GM23338 (cell line): Measurements from ENCODE around the gene UBE2K. TPM values are rescaled to one million over a fixed set of nuclear protein-coding genes. Genes with fewer than 3 reads are reported as not detected.

Experiments used
- ATAC-seq: fragments of 200-7000 bp; cut with Tn5 transposase; 3 replicates; pipeline ENCODE4 v1.9.1; 2020
- DNase-seq: peaks from one replicate; pipeline ENCODE4 v3.0.0-alpha.2; 2015; ENCODE audit warnings: low spot score
- H2AFZ ChIP-seq: fragments of 200-600 bp; sonication (generic); 2 replicates; pipeline ENCODE4 v1.8.0; 2016; ENCODE audit warnings: antibody characterized with exemption, mild to moderate bottlenecking, moderate library complexity
- H3F3A ChIP-seq: fragments of 200-600 bp; sonication (generic); replicated peaks from 2 replicates; pipeline ENCODE4 v1.8.0; 2017; ENCODE audit warnings: antibody characterized with exemption, mixed run types, low read depth
- H3K27ac ChIP-seq: fragments of 200-600 bp; sonication (generic); 2 replicates; pipeline ENCODE4 v1.6.1; 2016; ENCODE audit warnings: low read depth
- H3K27me3 ChIP-seq: fragments of 200-600 bp; sonication (generic); 2 replicates; pipeline ENCODE4 v1.8.0; 2016; ENCODE audit warnings: mild to moderate bottlenecking, mixed run types, moderate library complexity; ENCODE audit not compliant: insufficient read depth
- H3K36me3 ChIP-seq: fragments of 200-600 bp; sonication (generic); 2 replicates; pipeline ENCODE4 v1.8.0; 2016; ENCODE audit warnings: mild to moderate bottlenecking; ENCODE audit not compliant: insufficient read depth
- H3K4me1 ChIP-seq: fragments of 200-600 bp; sonication (generic); 2 replicates; pipeline ENCODE4 v1.8.0; 2016; ENCODE audit warnings: mild to moderate bottlenecking, moderate library complexity; ENCODE audit not compliant: insufficient read depth
- H3K4me2 ChIP-seq: fragments of 200-600 bp; sonication (generic); 2 replicates; pipeline ENCODE4 v1.7.1; 2017; ENCODE audit warnings: mixed run types
- H3K4me3 ChIP-seq: fragments of 200-600 bp; sonication (generic); 2 replicates; pipeline ENCODE4 v1.6.1; 2016; ENCODE audit warnings: mixed run types
- H3K79me2 ChIP-seq: fragments of 200-600 bp; sonication (generic); replicated peaks from 2 replicates; pipeline ENCODE4 v1.8.0; 2017; ENCODE audit warnings: mild to moderate bottlenecking; ENCODE audit not compliant: insufficient read depth
- H3K9me2 ChIP-seq: fragments of 200-600 bp; sonication (generic); 2 replicates; pipeline ENCODE4 v1.8.0; 2017; ENCODE audit not compliant: insufficient read depth
- H4K20me1 ChIP-seq: fragments of 200-600 bp; sonication (generic); replicated peaks from 2 replicates; pipeline ENCODE4 v1.8.0; 2017; ENCODE audit warnings: mild to moderate bottlenecking; ENCODE audit not compliant: insufficient read depth
- H3K27ac Mint-ChIP-seq: 2 replicates; pipeline ENCODE4 v1.8.0; 2020; ENCODE audit warnings: inconsistent platforms, mild to moderate bottlenecking, moderate library complexity, mixed read lengths
- H3K27me3 Mint-ChIP-seq: 3 replicates; pipeline ENCODE4 v1.8.0; 2022; ENCODE audit warnings: low read depth, mild to moderate bottlenecking, moderate library complexity, mixed read lengths, inconsistent platforms; ENCODE audit not compliant: insufficient read depth, poor library complexity
- H3K36me3 Mint-ChIP-seq: 3 replicates; pipeline ENCODE4 v1.8.0; 2021; ENCODE audit warnings: low read depth, mild to moderate bottlenecking, inconsistent platforms, moderate library complexity, mixed read lengths
- H3K4me1 Mint-ChIP-seq: 3 replicates; pipeline ENCODE4 v1.8.0; 2020; ENCODE audit warnings: mild to moderate bottlenecking, inconsistent platforms, mixed read lengths
- H3K4me3 Mint-ChIP-seq: 3 replicates; pipeline ENCODE4 v1.8.0; 2021; ENCODE audit warnings: moderate library complexity, mild to moderate bottlenecking, inconsistent platforms, mixed read lengths
- H3K9me3 Mint-ChIP-seq: 3 replicates; pipeline ENCODE4 v1.8.0; 2020; ENCODE audit warnings: moderate library complexity, mild to moderate bottlenecking, inconsistent platforms, mixed read lengths
- CREB1 ChIP-seq: fragments of 250-450 bp; sonication (Bioruptor Pico); IDR thresholded peaks from 2 replicates; pipeline ENCODE4 v1.5.0; 2020; ENCODE audit warnings: low read depth, mild to moderate bottlenecking, moderate library complexity
- EZH2phosphoT487 ChIP-seq: fragments of 200-600 bp; sonication (generic); IDR thresholded peaks from one replicate; pipeline ENCODE4 v1.8.1; 2018; ENCODE audit warnings: antibody characterized with exemption; ENCODE audit not compliant: unreplicated experiment
- JUNB ChIP-seq: IDR thresholded peaks from one replicate; pipeline ENCODE4 v1.6.1; 2016; ENCODE audit warnings: antibody characterized with exemption; ENCODE audit not compliant: unreplicated experiment
- NANOG ChIP-seq: IDR thresholded peaks from 2 replicates; pipeline ENCODE4 v1.6.1; 2016; ENCODE audit warnings: antibody characterized with exemption, borderline replicate concordance
- STAT1 ChIP-seq: IDR thresholded peaks from one replicate; pipeline ENCODE4 v1.6.1; 2016; ENCODE audit warnings: antibody characterized with exemption; ENCODE audit not compliant: unreplicated experiment
- ZNF114 ChIP-seq: fragments of 250-450 bp; sonication (Bioruptor Pico); IDR thresholded peaks from 2 replicates; pipeline ENCODE4 v1.5.0; 2020; ENCODE audit warnings: mild to moderate bottlenecking, moderate library complexity
- ZNF331 ChIP-seq: fragments of 250-450 bp; sonication (Bioruptor Pico); IDR thresholded peaks from 2 replicates; pipeline ENCODE4 v1.5.0; 2020; ENCODE audit warnings: low read depth, mild to moderate bottlenecking, moderate library complexity
- polyA plus RNA-seq: library from polyadenylated mRNA; unstranded; fragments of >200 nt; fragmentation: Nextera tagmentation; extraction: Ambion mirVana; gene quantifications from 2 replicates; pipeline ENCODE4 v1.2.1, GENCODE V29; 2016
- total RNA-seq: library from RNA; depleted of rRNA; stranded (reverse); fragments of >200 nt; shearing (Covaris generic); gene quantifications from 2 replicates; pipeline ENCODE4 v1.2.3, GENCODE V29; 2014
- TF ChIP-seq, protein P1 (sequence below): fragments of 250-450 bp; sonication (Bioruptor Pico); IDR thresholded peaks from 2 replicates; pipeline ENCODE4 v1.5.0; 2020; ENCODE audit warnings: mild to moderate bottlenecking, moderate library complexity

UBE2K gene
- total and polyA plus RNA-seq, 2 experiments from 2014 or later, result 97.7 to 207 TPM

DNA sequence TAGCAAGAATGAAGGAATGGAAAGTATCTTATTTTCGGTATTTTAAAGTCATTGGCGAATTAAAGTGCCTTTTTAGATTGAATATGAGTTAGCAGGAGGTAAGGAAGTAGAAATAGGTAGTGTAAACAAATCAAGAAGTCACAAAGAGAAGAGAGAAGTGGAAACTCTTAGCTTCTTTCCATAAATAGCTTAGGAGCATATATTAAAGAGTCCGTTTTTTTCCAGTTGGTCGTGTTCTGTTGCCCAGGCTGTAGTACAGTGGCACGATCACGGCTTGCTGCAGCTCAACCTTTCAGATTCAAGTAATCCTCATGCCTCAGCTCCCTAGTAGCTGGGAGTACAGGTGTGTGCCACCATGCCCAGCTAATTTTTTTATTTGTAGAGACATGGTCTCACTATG is 56.4 kb downstream of the UBE2K start (continued):
- TF ChIP-seq, protein P1, sequence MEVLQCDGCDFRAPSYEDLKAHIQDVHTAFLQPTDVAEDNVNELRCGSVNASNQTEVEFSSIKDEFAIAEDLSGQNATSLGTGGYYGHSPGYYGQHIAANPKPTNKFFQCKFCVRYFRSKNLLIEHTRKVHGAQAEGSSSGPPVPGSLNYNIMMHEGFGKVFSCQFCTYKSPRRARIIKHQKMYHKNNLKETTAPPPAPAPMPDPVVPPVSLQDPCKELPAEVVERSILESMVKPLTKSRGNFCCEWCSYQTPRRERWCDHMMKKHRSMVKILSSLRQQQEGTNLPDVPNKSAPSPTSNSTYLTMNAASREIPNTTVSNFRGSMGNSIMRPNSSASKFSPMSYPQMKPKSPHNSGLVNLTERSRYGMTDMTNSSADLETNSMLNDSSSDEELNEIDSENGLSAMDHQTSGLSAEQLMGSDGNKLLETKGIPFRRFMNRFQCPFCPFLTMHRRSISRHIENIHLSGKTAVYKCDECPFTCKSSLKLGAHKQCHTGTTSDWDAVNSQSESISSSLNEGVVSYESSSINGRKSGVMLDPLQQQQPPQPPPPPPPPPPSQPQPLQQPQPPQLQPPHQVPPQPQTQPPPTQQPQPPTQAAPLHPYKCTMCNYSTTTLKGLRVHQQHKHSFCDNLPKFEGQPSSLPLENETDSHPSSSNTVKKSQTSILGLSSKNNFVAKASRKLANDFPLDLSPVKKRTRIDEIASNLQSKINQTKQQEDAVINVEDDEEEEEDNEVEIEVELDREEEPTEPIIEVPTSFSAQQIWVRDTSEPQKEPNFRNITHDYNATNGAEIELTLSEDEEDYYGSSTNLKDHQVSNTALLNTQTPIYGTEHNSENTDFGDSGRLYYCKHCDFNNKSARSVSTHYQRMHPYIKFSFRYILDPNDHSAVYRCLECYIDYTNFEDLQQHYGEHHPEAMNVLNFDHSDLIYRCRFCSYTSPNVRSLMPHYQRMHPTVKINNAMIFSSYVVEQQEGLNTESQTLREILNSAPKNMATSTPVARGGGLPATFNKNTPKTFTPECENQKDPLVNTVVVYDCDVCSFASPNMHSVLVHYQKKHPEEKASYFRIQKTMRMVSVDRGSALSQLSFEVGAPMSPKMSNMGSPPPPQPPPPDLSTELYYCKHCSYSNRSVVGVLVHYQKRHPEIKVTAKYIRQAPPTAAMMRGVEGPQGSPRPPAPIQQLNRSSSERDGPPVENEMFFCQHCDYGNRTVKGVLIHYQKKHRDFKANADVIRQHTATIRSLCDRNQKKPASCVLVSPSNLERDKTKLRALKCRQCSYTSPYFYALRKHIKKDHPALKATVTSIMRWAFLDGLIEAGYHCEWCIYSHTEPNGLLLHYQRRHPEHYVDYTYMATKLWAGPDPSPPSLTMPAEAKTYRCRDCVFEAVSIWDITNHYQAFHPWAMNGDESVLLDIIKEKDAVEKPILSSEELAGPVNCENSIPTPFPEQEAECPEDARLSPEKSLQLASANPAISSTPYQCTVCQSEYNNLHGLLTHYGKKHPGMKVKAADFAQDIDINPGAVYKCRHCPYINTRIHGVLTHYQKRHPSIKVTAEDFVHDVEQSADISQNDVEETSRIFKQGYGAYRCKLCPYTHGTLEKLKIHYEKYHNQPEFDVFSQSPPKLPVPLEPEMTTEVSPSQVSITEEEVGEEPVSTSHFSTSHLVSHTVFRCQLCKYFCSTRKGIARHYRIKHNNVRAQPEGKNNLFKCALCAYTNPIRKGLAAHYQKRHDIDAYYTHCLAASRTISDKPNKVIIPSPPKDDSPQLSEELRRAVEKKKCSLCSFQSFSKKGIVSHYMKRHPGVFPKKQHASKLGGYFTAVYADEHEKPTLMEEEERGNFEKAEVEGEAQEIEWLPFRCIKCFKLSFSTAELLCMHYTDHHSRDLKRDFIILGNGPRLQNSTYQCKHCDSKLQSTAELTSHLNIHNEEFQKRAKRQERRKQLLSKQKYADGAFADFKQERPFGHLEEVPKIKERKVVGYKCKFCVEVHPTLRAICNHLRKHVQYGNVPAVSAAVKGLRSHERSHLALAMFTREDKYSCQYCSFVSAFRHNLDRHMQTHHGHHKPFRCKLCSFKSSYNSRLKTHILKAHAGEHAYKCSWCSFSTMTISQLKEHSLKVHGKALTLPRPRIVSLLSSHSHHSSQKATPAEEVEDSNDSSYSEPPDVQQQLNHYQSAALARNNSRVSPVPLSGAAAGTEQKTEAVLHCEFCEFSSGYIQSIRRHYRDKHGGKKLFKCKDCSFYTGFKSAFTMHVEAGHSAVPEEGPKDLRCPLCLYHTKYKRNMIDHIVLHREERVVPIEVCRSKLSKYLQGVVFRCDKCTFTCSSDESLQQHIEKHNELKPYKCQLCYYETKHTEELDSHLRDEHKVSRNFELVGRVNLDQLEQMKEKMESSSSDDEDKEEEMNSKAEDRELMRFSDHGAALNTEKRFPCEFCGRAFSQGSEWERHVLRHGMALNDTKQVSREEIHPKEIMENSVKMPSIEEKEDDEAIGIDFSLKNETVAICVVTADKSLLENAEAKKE (CRISPR knock-in tag), result no peak
- TF ChIP-seq JUNB, result no peak
- TF ChIP-seq ZNF114 (CRISPR knock-in tag), result no peak
- TF ChIP-seq NANOG, result no peak

DNA sequence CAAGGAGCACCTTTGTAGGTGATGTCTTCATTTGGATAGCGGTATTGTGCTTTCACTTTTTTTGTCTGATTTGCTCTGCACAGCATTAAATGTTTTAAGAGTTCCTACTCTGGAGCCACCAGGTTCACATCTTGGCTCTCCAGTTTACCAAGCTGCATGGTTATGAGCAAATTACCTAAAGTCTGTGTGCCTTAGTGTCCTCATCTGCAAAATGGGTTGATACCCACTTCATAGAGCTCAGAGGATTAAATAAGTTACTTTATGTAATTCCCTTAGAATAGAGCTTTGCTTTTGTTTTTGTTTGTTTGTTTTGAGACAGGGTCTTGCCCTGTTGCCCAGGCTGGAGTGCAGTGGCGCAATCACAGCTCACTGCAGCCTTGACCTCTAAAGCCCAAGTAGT is 58.2 kb downstream of the UBE2K start:
- Mint-ChIP-seq H3K4me1 (peaks cover 10% of the 10 kb centered on the region), H3K4me3 (no peak overlapping the region), H3K9me3 (no peaks in the 10 kb centered on the region), H3K27ac (no peak overlapping the region), H3K36me3 (peaks cover 46% of the 10 kb centered on the region), H3K27me3 (no peaks in the 10 kb centered on the region)
- H3K36me3 ChIP-seq, result peaks cover 32% of the 10 kb centered on the region; the same call in 1 of the 2 replicates
- H3K79me2 ChIP-seq, result peaks cover 52% of the 10 kb centered on the region
- peaks cover 13% of the 10 kb centered on the region; the same call in 1 of the 2 replicates for H3K4me1 ChIP-seq
- no peaks in the 10 kb centered on the region for H3K9me2 ChIP-seq
- H3K27ac ChIP-seq, result 0 out of 2 replicates have a peak overlapping the region, but pooled peaks have one; percentile 42
- no peaks in the 10 kb centered on the region for H3K27me3 ChIP-seq
- ATAC-seq, result no peak
- no peak for DNase-seq
- H4K20me1 ChIP-seq, result peaks cover 15% of the 10 kb centered on the region
- H3K4me2 ChIP-seq, result no peak overlapping the region
- no peak overlapping the region for H2AFZ ChIP-seq
- H3F3A ChIP-seq, result peaks cover 23% of the 10 kb centered on the region; the same call in 1 of the 2 replicates
- H3K4me3 ChIP-seq, result no peak overlapping the region
- TF ChIP-seq CREB1 (CRISPR knock-in tag) (no peak), STAT1 (no peak), ZNF331 (CRISPR knock-in tag) (no peak), EZH2phosphoT487 (no peak)
- TF ChIP-seq, protein P1 (CRISPR knock-in tag), result no peak
